Panc1 (cell line): ENCODE results near the gene DGKD.

Experiments used
- CTCF ChIP-seq: fragments of 450-650 bp; IDR thresholded peaks from 2 replicates; pipeline ENCODE4 v1.5.1; 2017; ENCODE audit warnings: mild to moderate bottlenecking
- POLR2AphosphoS5 ChIP-seq: IDR thresholded peaks from 2 replicates; pipeline ENCODE4 v1.6.1; 2012; ENCODE audit warnings: mild to moderate bottlenecking, low read depth, low read length, moderate library complexity
- REST ChIP-seq, 2 experiments: IDR thresholded peaks; 2 replicates each; pipeline ENCODE4 v1.6.1; 2011 to 2012; ENCODE audit warnings: low read depth in 2 of 2, control low read depth in 1 of 2, low read length in 1 of 2, mild to moderate bottlenecking in 1 of 2, moderate library complexity in 1 of 2; ENCODE audit not compliant: insufficient read depth in 1 of 2
- SIN3A ChIP-seq: IDR thresholded peaks from 2 replicates; pipeline ENCODE4 v1.6.1; 2012; ENCODE audit warnings: low read depth, mild to moderate bottlenecking, low read length, moderate library complexity, borderline replicate concordance; ENCODE audit not compliant: insufficient read depth

GRCh38 chr2:233341296-233341695 lies 13.0 kb upstream of the DGKD start:
- TF ChIP-seq CTCF (no peak), SIN3A (no peak), REST (IDR thresholded peaks at IDR 0.05; ENCODE audit: insufficient read depth in 1 of 2, low read depth in 2 of 2, low read length in 1 of 2) (no peak), POLR2AphosphoS5 (no peak)
